ENCODE data around the gene PHLPP1.

- TF ChIP-seq CTCF (IDR thresholded peaks at IDR 0.05) (no peak), POLR2A (IDR thresholded peaks at IDR 0.05) (no peak)
These were observed 260.9 kb downstream of the PHLPP1 start for GRCh38 chr18:62976227-62976626.

Measured in Peyer's patch (tissue), 4 donors.